GM18858 (cell line): ENCODE measurements around the gene ATAD1.
"Not testable (repeated sequence)": the region's sequence is repeated elsewhere in the genome, so short reads cannot be mapped to it uniquely, and the experiment has no call there.

Experiments
- ATAC-seq: cut with Tn5 transposase; IDR thresholded peaks from one replicate; pipeline ENCODE4 v1.9.1; 2021; ENCODE audit not compliant: unreplicated experiment

Gene ATAD1

GRCh38 chr10:87759551-87759950, 58.5 kb downstream of the ATAD1 start:
- no peak for ATAC-seq

GRCh38 chr10:87757685-87758084, 60.3 kb downstream of the ATAD1 start:
- no peak for ATAC-seq

- no peak for ATAC-seq
Measured at GRCh38 chr10:87753995-87754866, 63.8 kb downstream of the ATAD1 start.

- ATAC-seq, result no peak
Measured at GRCh38 chr10:87752566-87752965, 65.5 kb downstream of the ATAD1 start.

- no peak for ATAC-seq
Measured at GRCh38 chr10:87751274-87751673, 66.8 kb downstream of the ATAD1 start.

GRCh38 chr10:87750817-87751216, 67.2 kb downstream of the ATAD1 start:
- no peak for ATAC-seq

GRCh38 chr10:87750001-87750671, 67.9 kb downstream of the ATAD1 start:
- no peak for ATAC-seq

GRCh38 chr10:87748244-87748643, 69.8 kb downstream of the ATAD1 start:
- not testable (repeated sequence) for ATAC-seq

- ATAC-seq, result no peak
Measured at GRCh38 chr10:87746911-87747310, 71.1 kb downstream of the ATAD1 start.

GRCh38 chr10:87744606-87745005, 73.4 kb downstream of the ATAD1 start:
- no peak for ATAC-seq

- not testable (repeated sequence) for ATAC-seq
Measured at GRCh38 chr10:87742992-87743610, 74.9 kb downstream of the ATAD1 start.

GRCh38 chr10:87740254-87740655, 77.8 kb downstream of the ATAD1 start:
- ATAC-seq, result no peak

GRCh38 chr10:87739703-87740102, 78.3 kb downstream of the ATAD1 start:
- no peak for ATAC-seq

- not testable (repeated sequence) for ATAC-seq
Measured at GRCh38 chr10:87738253-87738652, 79.8 kb downstream of the ATAD1 start.

- no peak for ATAC-seq
Measured at GRCh38 chr10:87734987-87735827, 82.8 kb downstream of the ATAD1 start.

GRCh38 chr10:87733081-87733480, 84.9 kb downstream of the ATAD1 start:
- ATAC-seq, result no peak

GRCh38 chr10:87729940-87730339, 88.1 kb downstream of the ATAD1 start:
- ATAC-seq, result no peak

GRCh38 chr10:87724789-87725188, 93.2 kb downstream of the ATAD1 start:
- no peak for ATAC-seq

- no peak for ATAC-seq
Measured at GRCh38 chr10:87723500-87723899, 94.5 kb downstream of the ATAD1 start.

- ATAC-seq, result no peak
Measured at GRCh38 chr10:87722716-87723115, 95.3 kb downstream of the ATAD1 start.

- no peak for ATAC-seq
Measured at GRCh38 chr10:87721781-87722180, 96.2 kb downstream of the ATAD1 start.
